Fibroblast of lung (primary cell): Measurements from ENCODE around the gene SMARCC1. TPM values are rescaled to one million over a fixed set of nuclear protein-coding genes. Genes with fewer than 3 reads are reported as not detected.

Source experiments
- DNase-seq, 2 donors: peaks; one replicate each; pipeline versions ENCODE4 v3.0.0 to v3.0.0-alpha.2; 2010; ENCODE audit warnings: low read depth in 2 of 2
- H2AFZ ChIP-seq: 2 replicates; pipeline ENCODE4 v1.5.1; 2012; ENCODE audit warnings: low read length, control low read depth, inconsistent platforms
- H3K27ac ChIP-seq: 2 replicates; pipeline ENCODE4 v1.5.1; 2011; ENCODE audit warnings: low read length, control low read depth; ENCODE audit not compliant: insufficient read depth
- H3K27me3 ChIP-seq: 2 replicates; pipeline ENCODE4 v1.5.1; 2011; ENCODE audit warnings: mild to moderate bottlenecking, low read length; ENCODE audit not compliant: control insufficient read depth, insufficient read depth
- H3K36me3 ChIP-seq: 2 replicates; pipeline ENCODE4 v1.5.1; 2011; ENCODE audit warnings: low read length; ENCODE audit not compliant: control insufficient read depth, insufficient read depth
- H3K4me1 ChIP-seq: 2 replicates; pipeline ENCODE4 v1.5.1; 2011; ENCODE audit warnings: low read length; ENCODE audit not compliant: control insufficient read depth, insufficient read depth; ENCODE audit errors: extremely low read depth
- H3K4me2 ChIP-seq: 2 replicates; pipeline ENCODE4 v1.5.1; 2011; ENCODE audit warnings: low read length, control low read depth; ENCODE audit not compliant: insufficient read depth; ENCODE audit errors: extremely low read depth
- H3K4me3 ChIP-seq, 4 experiments: fragments of 200-600 bp in 1 of 4; sonication (generic) in 1 of 4; replicated peaks in 1 of 4; 2 replicates each; pipeline ENCODE4 v1.5.1; 2011 to 2016; ENCODE audit warnings: low read length in 4 of 4, low read depth in 3 of 4, mild to moderate bottlenecking in 3 of 4, control low read depth in 2 of 4, inconsistent platforms in 1 of 4, mixed read lengths in 1 of 4; ENCODE audit not compliant: insufficient read depth in 1 of 4; ENCODE audit errors: control extremely low read depth in 1 of 4
- H3K79me2 ChIP-seq: 2 replicates; pipeline ENCODE4 v1.5.1; 2012; ENCODE audit warnings: mild to moderate bottlenecking, low read length, inconsistent platforms; ENCODE audit not compliant: control insufficient read depth, insufficient read depth
- H3K9ac ChIP-seq: 2 replicates; pipeline ENCODE4 v1.5.1; 2011; ENCODE audit warnings: mild to moderate bottlenecking, low read length, control low read depth; ENCODE audit not compliant: insufficient read depth
- H3K9me3 ChIP-seq: 2 replicates; pipeline ENCODE4 v1.5.1; 2012; ENCODE audit warnings: low read depth, low read length; ENCODE audit not compliant: control insufficient read depth, insufficient read depth
- H4K20me1 ChIP-seq: 2 replicates; pipeline ENCODE4 v1.5.1; 2011; ENCODE audit warnings: low read length; ENCODE audit not compliant: control insufficient read depth, insufficient read depth; ENCODE audit errors: extremely low read depth
- CTCF ChIP-seq, 2 donors: IDR thresholded peaks in 1 of 2; conservative IDR thresholded peaks in 1 of 2; 1 replicate in 1 of 2; 2 replicates in 1 of 2; pipeline ENCODE4 v1.5.1; 2011 to 2012; ENCODE audit warnings: low read length in 2 of 2, control low read depth in 1 of 2, inconsistent platforms in 1 of 2, low read depth in 1 of 2, mild to moderate bottlenecking in 1 of 2
- EZH2 ChIP-seq: IDR thresholded peaks from 2 replicates; pipeline ENCODE4 v1.5.1; 2012; ENCODE audit warnings: low read length, control low read depth, mild to moderate bottlenecking; ENCODE audit errors: missing control alignments
- polyA plus RNA-seq, 2 donors: library from polyadenylated mRNA; depleted of rRNA in 1 of 2; stranded (reverse) in 1 of 2; unstranded in 1 of 2; fragments of >200 nt; gene quantifications; 2 replicates each; pipeline ENCODE4 v1.2.1, GENCODE V29; 2011 to 2012; ENCODE audit warnings: missing spikeins in 1 of 2
- total RNA-seq: library from RNA; depleted of rRNA; stranded (reverse); fragments of >200 nt; gene quantifications from 2 replicates; pipeline ENCODE4 v1.2.1, GENCODE V29; 2014

The SMARCC1 gene
- total and polyA plus RNA-seq, 2 donors (not counting 1 experiment from before 2014, with no cell fraction given) = 23.1 to 23.6 TPM

DNA sequence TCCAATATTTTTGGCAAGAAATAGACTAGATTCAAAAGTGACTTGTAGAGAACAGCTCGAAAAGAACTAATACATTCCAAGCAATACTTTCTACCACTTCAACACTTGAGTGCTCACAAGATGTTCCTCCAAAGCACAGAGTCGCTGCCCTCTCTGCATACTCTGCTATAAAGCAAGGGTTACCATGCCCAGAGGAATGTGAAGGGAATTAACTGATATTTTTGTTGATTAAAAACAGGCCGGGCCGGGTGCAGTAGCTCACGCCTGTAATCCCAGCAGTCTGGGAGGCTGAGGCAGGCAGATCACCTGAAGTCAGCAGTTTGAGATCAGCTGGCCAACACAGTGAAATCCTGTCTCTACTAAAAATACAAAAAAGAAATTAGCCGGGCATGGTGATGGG, 145.5 kb downstream of the SMARCC1 start:
- no peak overlapping the region for H3K27ac ChIP-seq
- H2AFZ ChIP-seq = no peak overlapping the region
- H3K27me3 ChIP-seq = no peaks in the 10 kb centered on the region
- no peaks in the 10 kb centered on the region for H3K4me1 ChIP-seq
- H3K36me3 ChIP-seq = peaks cover 2% of the 10 kb centered on the region
- no peak overlapping the region for H3K4me3 ChIP-seq
- no peaks in the 10 kb centered on the region for H3K9me3 ChIP-seq
- TF ChIP-seq CTCF (conservative IDR thresholded peaks at IDR 0.05 in 1 of 2, IDR thresholded peaks at IDR 0.05 in 1 of 2; ENCODE audit: low read depth in 1 of 2, low read length in 2 of 2) = no peak
- TF ChIP-seq EZH2 = no peak
- peak in 1 of 2 donors; percentile 36 for DNase-seq
- H4K20me1 ChIP-seq = no peaks in the 10 kb centered on the region
- H3K9ac ChIP-seq = no peak overlapping the region
- H3K79me2 ChIP-seq = no peaks in the 10 kb centered on the region
- H3K4me2 ChIP-seq = no peak overlapping the region

GRCh38 chr3:47635536-47635935, 146.2 kb downstream of the SMARCC1 start:
- Histone ChIP-seq H3K36me3 (no peaks in the 10 kb centered on the region), H3K27me3 (no peaks in the 10 kb centered on the region), H4K20me1 (no peaks in the 10 kb centered on the region), H3K9me3 (no peaks in the 10 kb centered on the region), H3K27ac (no peak overlapping the region), H3K4me2 (no peak overlapping the region), H3K4me3 (no peak overlapping the region), H2AFZ (no peak overlapping the region), H3K79me2 (no peaks in the 10 kb centered on the region), H3K4me1 (no peaks in the 10 kb centered on the region), H3K9ac (no peak overlapping the region)
- TF ChIP-seq CTCF (conservative IDR thresholded peaks at IDR 0.05 in 1 of 2, IDR thresholded peaks at IDR 0.05 in 1 of 2; ENCODE audit: low read depth in 1 of 2, low read length in 2 of 2) (no peak), EZH2 (no peak)
- no peak for DNase-seq

- DNase-seq = no peak
- Histone ChIP-seq H3K4me3 (no peak overlapping the region), H2AFZ (no peak overlapping the region), H3K9ac (no peak overlapping the region), H3K79me2 (no peaks in the 10 kb centered on the region), H3K36me3 (no peaks in the 10 kb centered on the region), H3K27me3 (no peaks in the 10 kb centered on the region), H3K27ac (no peak overlapping the region), H4K20me1 (no peaks in the 10 kb centered on the region), H3K4me2 (no peak overlapping the region), H3K9me3 (no peaks in the 10 kb centered on the region), H3K4me1 (no peaks in the 10 kb centered on the region)
- TF ChIP-seq EZH2 (no peak), CTCF (conservative IDR thresholded peaks at IDR 0.05 in 1 of 2, IDR thresholded peaks at IDR 0.05 in 1 of 2; ENCODE audit: low read depth in 1 of 2, low read length in 2 of 2) (no peak)
Observed at GRCh38 chr3:47634996-47635395, 146.7 kb downstream of the SMARCC1 start.
